ENCODE measurements around the gene ABLIM2.

GRCh38 chr4:7966281-7967062 is 192.1 kb downstream of the ABLIM2 start:
- TF ChIP-seq CTCF (IDR thresholded peaks at IDR 0.05; ENCODE audit: low read length): no peak
- TF ChIP-seq EZH2 (optimal IDR thresholded peaks at IDR 0.05; ENCODE audit: low read depth, low read length): no peak
- no peak for TF ChIP-seq EZH2phosphoT487 (IDR thresholded peaks at IDR 0.05; ENCODE audit: low read length)
